Upper lobe of right lung (tissue), 1 donor: ENCODE measurements around the gene ANKRD63. TPM values are rescaled to one million over a fixed set of nuclear protein-coding genes. Genes with fewer than 3 reads are reported as not detected.

Experiments
- ATAC-seq: fragments of 200-7000 bp; cut with Tn5 transposase; one replicate; pipeline ENCODE4 v1.9.1; 2020; ENCODE audit warnings: mild to moderate bottlenecking, moderate library complexity
- DNase-seq: peaks from one replicate; pipeline ENCODE4 v3.0.0-alpha.2; 2020
- H3K27ac ChIP-seq: fragments of 200-600 bp; one replicate; pipeline ENCODE4 v1.8.0; 2022
- H3K27me3 ChIP-seq: fragments of 200-600 bp; one replicate; pipeline ENCODE4 v1.8.0; 2022; ENCODE audit warnings: mild to moderate bottlenecking
- H3K36me3 ChIP-seq: fragments of 200-600 bp; one replicate; pipeline ENCODE4 v1.8.0; 2022
- H3K4me1 ChIP-seq: fragments of 200-600 bp; one replicate; pipeline ENCODE4 v1.8.0; 2022
- H3K4me3 ChIP-seq: fragments of 200-600 bp; one replicate; pipeline ENCODE4 v1.8.0; 2022; ENCODE audit warnings: mild to moderate bottlenecking
- H3K9me3 ChIP-seq: fragments of 200-600 bp; one replicate; pipeline ENCODE4 v1.8.0; 2022
- CTCF ChIP-seq: fragments of 200-600 bp; IDR thresholded peaks from one replicate; pipeline ENCODE4 v1.8.0; 2022; ENCODE audit warnings: antibody characterized with exemption
- intact Hi-C: fragments of 100-400 bp; cut with DNase I; formaldehyde crosslinking; loops from one replicate; pipeline ENCODE4 v1.11.0; 2022
- total RNA-seq: library from RNA; stranded (reverse); fragmentation: NEBNext Ultra II Directional; extraction: Animal tissue kit (Norgen Biotek cat#: 25700); gene quantifications from one replicate; pipeline ENCODE4 v1.2.1, GENCODE V29; 2021
- donor health status: DM: no; HTN: yes; CAD: no; lungs with severe emphysema.

Gene ANKRD63
- total RNA-seq, 1 donor from 2014 or later: not detected

GRCh38 chr15:40241269-40242212, 41.3 kb downstream of the ANKRD63 start:
- peak; percentile 50 for DNase-seq
- TF ChIP-seq CTCF: no peak

DNA sequence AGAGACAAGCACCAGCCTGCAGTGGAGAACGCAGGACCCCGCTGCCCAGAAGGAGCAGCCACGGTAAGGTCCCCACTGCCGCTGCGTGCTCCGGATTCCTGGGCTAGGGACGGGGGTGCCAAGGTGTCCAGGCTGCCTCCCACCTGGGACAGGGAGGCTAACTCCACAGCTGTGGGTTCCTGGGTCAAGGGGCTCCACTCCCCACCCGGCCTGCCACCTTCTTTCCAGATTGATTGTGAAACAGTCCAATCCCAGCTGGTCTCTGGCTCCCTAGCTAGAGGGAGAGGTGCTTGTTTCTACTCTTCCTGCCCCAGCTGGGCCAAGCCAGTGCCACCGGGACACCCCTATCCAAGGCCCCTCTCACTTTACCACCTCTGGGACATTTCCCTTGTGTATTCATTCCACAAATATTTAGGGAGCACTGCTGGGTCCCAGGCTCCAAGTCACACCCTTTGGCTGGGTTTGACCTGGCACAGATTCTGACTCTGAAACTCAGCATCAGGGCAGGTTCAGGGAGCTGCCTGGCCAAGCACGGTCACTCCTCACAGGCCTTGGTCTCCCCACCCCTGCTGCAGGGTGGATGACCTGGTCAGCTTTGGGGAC, 42.1 kb downstream of the ANKRD63 start:
- DNase-seq (no peak), ATAC-seq (no peak)
- Histone ChIP-seq H3K36me3 (no peaks in the 10 kb centered on the region), H3K4me3 (no peak overlapping the region), H3K27me3 (peaks cover 11% of the 10 kb centered on the region), H3K9me3 (no peaks in the 10 kb centered on the region), H3K4me1 (no peaks in the 10 kb centered on the region), H3K27ac (no peak overlapping the region)
- no peak for TF ChIP-seq CTCF
- intact Hi-C loops: no loop called here

More at GRCh38 chr15:40241269-40242212, 41.3 kb downstream of the ANKRD63 start:
- no peaks in the 10 kb centered on the region for H3K9me3 ChIP-seq
- no peak for ATAC-seq
- intact Hi-C loops: no loop called here
- no peaks in the 10 kb centered on the region for H3K4me1 ChIP-seq
- no peaks in the 10 kb centered on the region for H3K36me3 ChIP-seq
- peaks cover 11% of the 10 kb centered on the region for H3K27me3 ChIP-seq
- no peak overlapping the region for H3K27ac ChIP-seq
- H3K4me3 ChIP-seq: no peak overlapping the region

DNA sequence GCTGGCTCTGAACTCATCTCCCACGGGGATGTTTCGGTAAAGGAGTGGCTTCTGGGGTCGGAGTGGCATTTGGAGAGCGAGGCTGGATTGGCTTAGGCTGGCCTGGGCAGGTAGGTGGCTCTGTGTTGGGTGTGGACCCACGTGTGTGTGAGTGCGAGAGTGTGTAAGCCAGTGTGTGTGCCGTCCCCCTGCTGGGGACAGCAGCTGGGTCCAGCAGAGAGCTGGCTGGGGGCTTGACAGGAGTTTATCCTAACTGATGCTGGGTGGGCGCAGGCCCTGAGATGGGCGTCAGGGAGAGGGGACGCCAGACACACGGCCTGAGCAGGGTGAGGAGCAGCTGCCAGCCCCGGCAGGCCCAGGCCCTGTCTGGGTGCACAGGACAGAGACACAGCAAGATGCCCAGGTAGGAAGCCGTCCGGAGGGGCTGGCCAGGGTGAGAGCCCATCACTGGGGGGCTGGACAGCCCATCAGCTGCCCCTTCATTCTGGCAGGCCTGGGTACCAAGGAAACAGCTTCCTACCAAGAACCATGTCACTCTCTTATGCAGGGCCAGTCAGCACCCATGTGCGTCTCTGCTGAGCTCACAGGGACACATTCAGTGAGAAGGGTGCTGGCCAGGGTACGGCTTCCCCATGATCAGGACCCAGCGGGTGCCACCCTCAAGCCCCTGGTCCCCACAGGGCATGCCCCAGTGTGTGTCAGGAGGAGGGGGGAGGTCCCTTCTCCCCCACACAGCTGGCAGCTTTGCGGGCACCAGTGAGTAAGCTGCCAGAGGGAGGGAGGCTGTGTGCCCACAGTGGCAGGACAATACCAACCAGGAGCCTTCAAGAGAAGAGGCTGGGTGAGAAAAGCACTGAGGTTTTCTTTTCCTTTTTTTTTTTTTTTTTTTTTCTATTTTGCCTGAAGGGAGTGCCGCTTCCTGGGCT, 42.9 kb downstream of the ANKRD63 start:
- H3K9me3 ChIP-seq: no peaks in the 10 kb centered on the region
- no peak overlapping the region for H3K27ac ChIP-seq
- intact Hi-C loops: no loop called here
- no peaks in the 10 kb centered on the region for H3K36me3 ChIP-seq
- ATAC-seq (no peak), DNase-seq (peak; percentile 59)
- no peaks in the 10 kb centered on the region for H3K4me1 ChIP-seq
- no peak overlapping the region for H3K4me3 ChIP-seq
- no peak for TF ChIP-seq CTCF
- H3K27me3 ChIP-seq: peaks cover 11% of the 10 kb centered on the region

DNA sequence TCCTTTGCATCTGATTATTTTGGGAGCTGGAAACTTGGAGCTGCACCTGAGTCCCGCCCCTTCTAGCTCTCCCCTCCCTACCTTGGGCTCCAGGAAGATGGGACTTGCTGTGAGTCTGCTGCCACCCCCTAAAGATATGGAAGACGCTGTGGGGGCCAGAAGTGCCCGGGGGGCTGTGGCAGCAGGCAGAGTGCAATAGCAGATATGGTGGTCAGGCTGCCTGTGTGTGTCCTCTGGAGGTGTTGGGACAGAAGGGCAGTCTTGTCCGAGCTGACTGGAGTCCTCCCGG, 43.5 kb downstream of the ANKRD63 start:
- peak overlapping the region; percentile 17 for H3K4me3 ChIP-seq
- H3K4me1 ChIP-seq: no peaks in the 10 kb centered on the region
- H3K27ac ChIP-seq: no peak overlapping the region
- intact Hi-C loops: no loop called here
- peaks cover 11% of the 10 kb centered on the region for H3K27me3 ChIP-seq
- ATAC-seq (no peak), DNase-seq (no peak)
- TF ChIP-seq CTCF: no peak
- no peaks in the 10 kb centered on the region for H3K36me3 ChIP-seq
- H3K9me3 ChIP-seq: no peaks in the 10 kb centered on the region

DNA sequence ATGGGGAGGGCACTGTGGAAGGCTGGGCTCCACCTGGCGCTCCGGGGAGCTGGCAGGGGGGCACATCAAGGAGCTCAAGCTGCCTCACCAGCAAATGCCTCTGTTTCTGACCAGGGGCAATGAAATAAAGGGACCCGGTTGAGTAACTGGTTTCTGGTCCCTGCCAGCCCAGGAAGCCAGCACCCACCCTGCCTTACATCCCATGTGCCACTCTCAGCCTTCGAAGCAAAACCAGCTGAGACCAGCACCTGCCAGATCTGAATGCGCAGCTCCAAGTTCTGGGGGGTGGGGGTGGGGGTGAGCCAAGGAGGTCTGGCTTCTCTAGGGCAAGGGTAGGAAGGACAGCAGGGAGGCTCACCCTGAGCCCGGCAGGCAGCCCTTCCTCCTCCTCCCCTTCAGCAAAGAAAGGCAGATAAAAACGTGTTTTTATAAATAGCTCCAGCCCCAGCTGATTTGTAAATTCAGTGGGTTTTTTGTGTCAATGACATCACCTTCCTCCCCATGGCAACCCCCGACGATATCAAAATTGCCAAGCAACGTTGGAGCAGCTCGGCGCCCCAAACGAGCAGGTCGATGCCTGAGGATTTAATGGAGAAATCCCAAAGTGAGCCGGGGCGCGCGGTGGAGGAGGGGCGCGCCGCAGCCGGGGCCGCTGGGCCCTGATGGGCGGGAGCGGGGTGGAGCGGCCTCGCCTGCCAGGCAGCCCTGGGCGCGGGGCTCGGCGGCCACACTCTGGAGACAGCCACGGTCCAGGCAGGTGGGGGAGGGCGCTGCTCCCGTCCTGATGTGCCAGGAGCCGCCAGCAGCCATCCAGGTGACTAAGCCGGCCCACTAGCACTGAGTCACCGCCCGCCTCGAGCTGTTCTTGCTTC, 44.1 kb downstream of the ANKRD63 start, which contains the start of gene PAK6:
Gene PAK6, plus strand, starts transcription at position 532 of the 872 bp plus-strand sequence. CDS start 25,723 bp downstream, outside the sequence.
- H3K36me3 ChIP-seq: no peaks in the 10 kb centered on the region
- no peaks in the 10 kb centered on the region for H3K4me1 ChIP-seq
- peaks cover 11% of the 10 kb centered on the region for H3K27me3 ChIP-seq
- no peak for TF ChIP-seq CTCF
- H3K9me3 ChIP-seq: no peaks in the 10 kb centered on the region
- DNase-seq: peak; percentile 84
- peak within 1 kb of the TSS; percentile 17 for H3K4me3 ChIP-seq
- no peak within 1 kb of the TSS for H3K27ac ChIP-seq
- peak; percentile 83 for ATAC-seq
- intact Hi-C loops: no loop called here
